ENCODE results near the gene ARPP21. TPM values are rescaled to one million over a fixed set of nuclear protein-coding genes. Genes with fewer than 3 reads are reported as not detected.

The ARPP21 gene
- total RNA-seq, 1 donor from 2014 or later, result not detected

- Histone ChIP-seq H3K27ac (no peak overlapping the region), H3K27me3 (no peaks in the 10 kb centered on the region), H3K36me3 (no peaks in the 10 kb centered on the region), H3K4me3 (no peak overlapping the region), H3K9me3 (no peaks in the 10 kb centered on the region), H3K4me1 (no peaks in the 10 kb centered on the region)
- no peak for ATAC-seq
- DNase-seq, result no peak
- no peak for TF ChIP-seq CTCF (IDR thresholded peaks at IDR 0.05)
- intact Hi-C loops (cut with DNase I), result no loop called here
These were observed 14.6 kb upstream of the ARPP21 start for GRCh38 chr3:35624698-35625097.

- H3K27me3 ChIP-seq, result peaks cover under 1% of the 10 kb centered on the region
- no peak overlapping the region for H3K4me3 ChIP-seq
- TF ChIP-seq CTCF (IDR thresholded peaks at IDR 0.05), result no peak
- H3K4me1 ChIP-seq, result no peaks in the 10 kb centered on the region
- intact Hi-C loops (cut with DNase I), result no loop called here
- no peaks in the 10 kb centered on the region for H3K9me3 ChIP-seq
- no peak overlapping the region for H3K27ac ChIP-seq
- DNase-seq, result no peak
- no peak for ATAC-seq
- no peaks in the 10 kb centered on the region for H3K36me3 ChIP-seq
These were observed 5.8 kb upstream of the ARPP21 start for GRCh38 chr3:35633332-35634124.

GRCh38 chr3:35635407-35635806 lies 3.9 kb upstream of the ARPP21 start:
- Histone ChIP-seq H3K4me1 (no peaks in the 10 kb centered on the region), H3K36me3 (no peaks in the 10 kb centered on the region), H3K4me3 (no peak overlapping the region), H3K27me3 (peaks cover 19% of the 10 kb centered on the region), H3K9me3 (no peaks in the 10 kb centered on the region), H3K27ac (no peak overlapping the region)
- DNase-seq (no peak), ATAC-seq (no peak)
- intact Hi-C loops (cut with DNase I), result no loop called here
- TF ChIP-seq CTCF (IDR thresholded peaks at IDR 0.05), result no peak

- peaks cover 26% of the 10 kb centered on the region for H3K27me3 ChIP-seq
- H3K4me1 ChIP-seq, result no peaks in the 10 kb centered on the region
- TF ChIP-seq CTCF (IDR thresholded peaks at IDR 0.05), result no peak
- H3K4me3 ChIP-seq, result no peak overlapping the region
- intact Hi-C loops (cut with DNase I), result no loop called here
- H3K9me3 ChIP-seq, result no peaks in the 10 kb centered on the region
- H3K36me3 ChIP-seq, result no peaks in the 10 kb centered on the region
- no peak overlapping the region for H3K27ac ChIP-seq
- DNase-seq, result no peak
- ATAC-seq, result no peak
These were observed 3.2 kb upstream of the ARPP21 start for GRCh38 chr3:35635926-35636683.

- Histone ChIP-seq H3K27ac (no peak overlapping the region), H3K4me3 (no peak overlapping the region), H3K27me3 (peaks cover 28% of the 10 kb centered on the region), H3K9me3 (no peaks in the 10 kb centered on the region), H3K36me3 (no peaks in the 10 kb centered on the region), H3K4me1 (no peaks in the 10 kb centered on the region)
- no peak for TF ChIP-seq CTCF (IDR thresholded peaks at IDR 0.05)
- DNase-seq (no peak), ATAC-seq (no peak)
- intact Hi-C loops (cut with DNase I), result no loop called here
These were observed 910 bp upstream of the ARPP21 start for GRCh38 chr3:35638251-35638979.
